Measurements from ENCODE around the gene TECPR2. TPM values are rescaled to one million over a fixed set of nuclear protein-coding genes. Genes with fewer than 3 reads are reported as not detected.

TECPR2 gene
- total RNA-seq, 1 donor from 2014 or later: 26.9 TPM

DNA sequence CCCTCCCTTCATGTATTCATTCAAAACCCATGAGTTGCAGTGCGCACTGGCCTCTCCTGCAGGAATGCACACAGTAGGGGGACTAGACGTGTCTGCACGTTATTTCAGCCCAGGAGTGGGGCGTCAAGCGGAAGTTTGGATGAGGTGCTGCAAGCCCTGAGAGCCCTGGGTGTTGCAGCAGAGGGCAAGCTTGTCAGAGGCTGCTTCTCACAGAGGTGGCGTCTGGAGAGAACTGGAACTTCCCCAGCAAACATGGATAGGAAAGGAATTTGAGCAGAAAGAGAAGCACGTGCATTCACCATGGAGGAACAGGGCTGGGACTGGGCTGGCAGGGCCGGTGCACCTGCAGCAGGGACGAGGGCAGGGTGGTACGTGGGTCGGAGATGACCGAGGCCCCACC, 64.9 kb downstream of the TECPR2 start:
- H3K4me1 Mint-ChIP-seq (ENCODE audit: unreplicated experiment): no peaks in the 10 kb centered on the region
- TF ChIP-seq, protein P1, sequence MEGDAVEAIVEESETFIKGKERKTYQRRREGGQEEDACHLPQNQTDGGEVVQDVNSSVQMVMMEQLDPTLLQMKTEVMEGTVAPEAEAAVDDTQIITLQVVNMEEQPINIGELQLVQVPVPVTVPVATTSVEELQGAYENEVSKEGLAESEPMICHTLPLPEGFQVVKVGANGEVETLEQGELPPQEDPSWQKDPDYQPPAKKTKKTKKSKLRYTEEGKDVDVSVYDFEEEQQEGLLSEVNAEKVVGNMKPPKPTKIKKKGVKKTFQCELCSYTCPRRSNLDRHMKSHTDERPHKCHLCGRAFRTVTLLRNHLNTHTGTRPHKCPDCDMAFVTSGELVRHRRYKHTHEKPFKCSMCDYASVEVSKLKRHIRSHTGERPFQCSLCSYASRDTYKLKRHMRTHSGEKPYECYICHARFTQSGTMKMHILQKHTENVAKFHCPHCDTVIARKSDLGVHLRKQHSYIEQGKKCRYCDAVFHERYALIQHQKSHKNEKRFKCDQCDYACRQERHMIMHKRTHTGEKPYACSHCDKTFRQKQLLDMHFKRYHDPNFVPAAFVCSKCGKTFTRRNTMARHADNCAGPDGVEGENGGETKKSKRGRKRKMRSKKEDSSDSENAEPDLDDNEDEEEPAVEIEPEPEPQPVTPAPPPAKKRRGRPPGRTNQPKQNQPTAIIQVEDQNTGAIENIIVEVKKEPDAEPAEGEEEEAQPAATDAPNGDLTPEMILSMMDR (IDR thresholded peaks at IDR 0.05): no peak
- no peak overlapping the region for H3K27ac Mint-ChIP-seq (ENCODE audit: unreplicated experiment)
- no peaks in the 10 kb centered on the region for H3K9me3 Mint-ChIP-seq (ENCODE audit: unreplicated experiment)
- H3K4me3 Mint-ChIP-seq (ENCODE audit: unreplicated experiment): no peak overlapping the region
- H3K36me3 Mint-ChIP-seq (ENCODE audit: unreplicated experiment): peaks cover 29% of the 10 kb centered on the region
- DNase-seq (ENCODE audit: extremely low spot score, unreplicated experiment): no peak
- no peaks in the 10 kb centered on the region for H3K27me3 Mint-ChIP-seq (ENCODE audit: unreplicated experiment)

GRCh38 chr14:102430212-102430908, 67.6 kb downstream of the TECPR2 start:
- Mint-ChIP-seq H3K27ac (ENCODE audit: unreplicated experiment) (no peak overlapping the region), H3K9me3 (ENCODE audit: unreplicated experiment) (no peaks in the 10 kb centered on the region), H3K27me3 (ENCODE audit: unreplicated experiment) (no peaks in the 10 kb centered on the region), H3K4me3 (ENCODE audit: unreplicated experiment) (no peak overlapping the region), H3K4me1 (ENCODE audit: unreplicated experiment) (no peaks in the 10 kb centered on the region), H3K36me3 (ENCODE audit: unreplicated experiment) (peaks cover 27% of the 10 kb centered on the region)
- TF ChIP-seq, protein P1 (IDR thresholded peaks at IDR 0.05): no peak
- no peak for DNase-seq (ENCODE audit: extremely low spot score, unreplicated experiment)

GRCh38 chr14:102431751-102432150, 69.0 kb downstream of the TECPR2 start:
- Mint-ChIP-seq H3K27me3 (ENCODE audit: unreplicated experiment) (no peaks in the 10 kb centered on the region), H3K36me3 (ENCODE audit: unreplicated experiment) (peaks cover 26% of the 10 kb centered on the region), H3K4me1 (ENCODE audit: unreplicated experiment) (no peaks in the 10 kb centered on the region), H3K9me3 (ENCODE audit: unreplicated experiment) (no peaks in the 10 kb centered on the region), H3K27ac (ENCODE audit: unreplicated experiment) (no peak overlapping the region), H3K4me3 (ENCODE audit: unreplicated experiment) (no peak overlapping the region)
- TF ChIP-seq, protein P1 (IDR thresholded peaks at IDR 0.05): no peak
- no peak for DNase-seq (ENCODE audit: extremely low spot score, unreplicated experiment)

GRCh38 chr14:102434647-102435175, 72.0 kb downstream of the TECPR2 start:
- Mint-ChIP-seq H3K36me3 (ENCODE audit: unreplicated experiment) (peaks cover 14% of the 10 kb centered on the region), H3K4me3 (ENCODE audit: unreplicated experiment) (no peak overlapping the region)

More at GRCh38 chr14:102434647-102435175, 72.0 kb downstream of the TECPR2 start:
- no peak for DNase-seq (ENCODE audit: extremely low spot score, unreplicated experiment)
- TF ChIP-seq, protein P1 (IDR thresholded peaks at IDR 0.05): no peak
- no peaks in the 10 kb centered on the region for H3K9me3 Mint-ChIP-seq (ENCODE audit: unreplicated experiment)
- no peak overlapping the region for H3K27ac Mint-ChIP-seq (ENCODE audit: unreplicated experiment)
- peaks cover 6% of the 10 kb centered on the region for H3K4me1 Mint-ChIP-seq (ENCODE audit: unreplicated experiment)
- H3K27me3 Mint-ChIP-seq (ENCODE audit: unreplicated experiment): no peaks in the 10 kb centered on the region

Data from osteocyte (in vitro differentiated cells).